GM19395 (cell line): ENCODE measurements around the gene SMARCD2.
"Not testable (repeated sequence)": the region's sequence is repeated elsewhere in the genome, so short reads cannot be mapped to it uniquely, and the experiment has no call there.

ENCODE experiments used
- ATAC-seq: cut with Tn5 transposase; IDR thresholded peaks from one replicate; pipeline ENCODE4 v1.9.1; 2021; ENCODE audit warnings: mild to moderate bottlenecking, moderate library complexity; ENCODE audit not compliant: unreplicated experiment

Gene SMARCD2

GRCh38 chr17:63842540-63843386 is at the start of gene SMARCD2:
Gene SMARCD2 (minus strand): TSS chr17:63842685. CDS start chr17:63842674, 11 bp downstream.
- peak; percentile 74 for ATAC-seq

GRCh38 chr17:63889026-63889848 is 46.8 kb upstream of the SMARCD2 start:
- not testable (repeated sequence) for ATAC-seq

GRCh38 chr17:63885119-63885518 is 42.6 kb upstream of the SMARCD2 start:
- not testable (repeated sequence) for ATAC-seq

- ATAC-seq = not testable (repeated sequence)
Measured at GRCh38 chr17:63882626-63883126, 40.2 kb upstream of the SMARCD2 start.

- no peak for ATAC-seq
Measured at GRCh38 chr17:63881935-63882601, 39.6 kb upstream of the SMARCD2 start, which contains the start of gene GH2. Gene GH2 (minus strand): TSS chr17:63881944. CDS start chr17:63881801, 143 bp downstream.

GRCh38 chr17:63881337-63881736 is 38.9 kb upstream of the SMARCD2 start:
- ATAC-seq = not testable (repeated sequence)

- ATAC-seq = no peak
Measured at GRCh38 chr17:63880706-63881105, 38.2 kb upstream of the SMARCD2 start.

GRCh38 chr17:63878413-63878812 is 35.9 kb upstream of the SMARCD2 start:
- ATAC-seq = not testable (repeated sequence)

- ATAC-seq = not testable (repeated sequence)
Measured at GRCh38 chr17:63874693-63875092, 32.2 kb upstream of the SMARCD2 start.

GRCh38 chr17:63874061-63874626 is 31.7 kb upstream of the SMARCD2 start:
- not testable (repeated sequence) for ATAC-seq

GRCh38 chr17:63873577-63873976 is 31.1 kb upstream of the SMARCD2 start, which contains the start of gene CSH2:
Gene CSH2 (minus strand): TSS chr17:63873677. CDS start chr17:63873614, 63 bp downstream.
- not testable (repeated sequence) for ATAC-seq

GRCh38 chr17:63871646-63872365 is 29.3 kb upstream of the SMARCD2 start:
- ATAC-seq = not testable (repeated sequence)

GRCh38 chr17:63870292-63870665 is 27.8 kb upstream of the SMARCD2 start:
- not testable (repeated sequence) for ATAC-seq

- ATAC-seq = not testable (repeated sequence)
Measured at GRCh38 chr17:63869491-63870291, 27.2 kb upstream of the SMARCD2 start.

- not testable (repeated sequence) for ATAC-seq
Measured at GRCh38 chr17:63866625-63867024, 24.1 kb upstream of the SMARCD2 start.

- no peak for ATAC-seq
Measured at GRCh38 chr17:63859257-63859656, 16.8 kb upstream of the SMARCD2 start.

- ATAC-seq = not testable (repeated sequence)
Measured at GRCh38 chr17:63856425-63856824, 13.9 kb upstream of the SMARCD2 start.

- ATAC-seq = no peak
Measured at GRCh38 chr17:63855185-63855584, 12.7 kb upstream of the SMARCD2 start.

GRCh38 chr17:63854709-63855108 is 12.2 kb upstream of the SMARCD2 start:
- no peak for ATAC-seq
